Stimulated activated CD8-positive, alpha-beta memory T cell treated with anti-CD3 and anti-CD28 coated beads, Interleukin-7, amount 100 ng/mL, for 4 hours (primary cell): ENCODE measurements around the gene UPF3B.
A peak's percentile ranks its signal among the peaks of the same experiment; 100 is the strongest.
"Not testable (repeated sequence)": the region's sequence is repeated elsewhere in the genome, so short reads cannot be mapped to it uniquely, and the experiment has no call there.

ENCODE experiments used
- DNase-seq, 2 donors: peaks; one replicate each; pipeline ENCODE4 v3.0.0-alpha.2; 2020; ENCODE audit warnings: low read depth in 2 of 2

The UPF3B gene, protein sequence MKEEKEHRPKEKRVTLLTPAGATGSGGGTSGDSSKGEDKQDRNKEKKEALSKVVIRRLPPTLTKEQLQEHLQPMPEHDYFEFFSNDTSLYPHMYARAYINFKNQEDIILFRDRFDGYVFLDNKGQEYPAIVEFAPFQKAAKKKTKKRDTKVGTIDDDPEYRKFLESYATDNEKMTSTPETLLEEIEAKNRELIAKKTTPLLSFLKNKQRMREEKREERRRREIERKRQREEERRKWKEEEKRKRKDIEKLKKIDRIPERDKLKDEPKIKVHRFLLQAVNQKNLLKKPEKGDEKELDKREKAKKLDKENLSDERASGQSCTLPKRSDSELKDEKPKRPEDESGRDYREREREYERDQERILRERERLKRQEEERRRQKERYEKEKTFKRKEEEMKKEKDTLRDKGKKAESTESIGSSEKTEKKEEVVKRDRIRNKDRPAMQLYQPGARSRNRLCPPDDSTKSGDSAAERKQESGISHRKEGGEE

DNA sequence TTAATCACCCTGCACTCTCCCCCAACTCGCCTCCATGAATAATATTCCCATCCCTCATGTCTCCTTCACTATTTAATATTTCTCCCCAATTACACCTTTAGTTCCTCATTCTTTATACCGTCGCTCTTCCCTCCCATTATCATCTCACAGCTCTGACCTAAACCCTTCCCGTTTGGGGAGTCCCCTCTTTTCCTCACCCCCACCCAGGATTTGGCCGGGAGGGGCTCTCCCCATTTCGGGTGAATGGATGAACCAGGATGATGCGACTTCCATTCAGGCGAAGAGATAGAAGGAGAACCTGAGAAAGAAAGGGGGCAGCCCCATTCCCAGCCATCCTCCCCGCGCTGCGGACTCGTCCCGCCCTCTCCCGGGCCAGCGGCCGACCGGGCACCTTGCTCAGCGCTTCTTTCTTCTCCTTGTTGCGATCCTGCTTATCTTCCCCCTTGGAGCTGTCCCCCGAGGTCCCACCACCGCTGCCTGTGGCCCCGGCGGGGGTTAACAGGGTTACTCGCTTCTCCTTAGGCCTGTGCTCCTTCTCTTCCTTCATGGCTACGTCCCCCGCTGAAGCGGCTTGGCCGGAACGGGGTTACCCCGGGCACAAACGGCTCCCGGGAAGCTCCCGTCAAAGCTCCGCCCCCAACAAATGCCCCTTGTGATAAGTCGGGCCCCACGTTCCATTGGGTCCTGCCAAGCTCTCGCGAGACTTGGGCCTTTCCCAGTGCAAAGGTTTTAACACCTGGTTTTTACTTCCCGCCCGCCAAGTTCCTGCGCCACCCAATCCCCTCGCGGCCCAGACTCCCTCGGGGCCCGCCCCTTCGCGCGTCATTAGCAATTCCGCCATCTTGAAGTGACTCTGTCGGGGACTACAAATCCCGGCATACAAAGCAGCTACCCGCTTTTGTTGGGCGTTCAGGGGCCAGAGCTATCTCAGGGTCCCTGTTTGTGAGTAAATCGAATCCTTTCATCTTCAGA is at the start of gene UPF3B:
TSS of gene UPF3B (minus strand) at position 582 of the 972 bp plus-strand sequence. CDS start at position 547, 35 bp downstream.
- DNase-seq: peak; percentile 92 to 93

DNA sequence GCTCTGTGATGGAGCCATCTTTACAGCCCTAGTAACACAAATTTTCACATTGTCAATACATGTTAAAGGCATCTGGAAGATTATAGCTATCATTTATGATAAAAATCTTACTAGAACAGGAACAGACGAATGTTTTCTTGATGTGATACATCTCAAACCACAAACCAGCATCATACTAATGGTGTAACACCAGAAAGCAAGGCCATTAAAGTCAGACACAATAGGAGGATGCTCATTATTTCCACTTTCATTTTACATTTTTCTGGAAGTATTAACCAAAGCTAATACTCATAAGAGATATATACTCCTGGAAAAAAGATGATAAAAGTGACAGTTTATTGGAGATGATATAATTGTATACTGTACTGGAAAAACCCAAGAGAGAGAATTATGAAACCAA is 48.2 kb upstream of the UPF3B start:
- DNase-seq: no peak

GRCh38 chrX:119899125-119899524 is 46.4 kb upstream of the UPF3B start:
- DNase-seq: no peak

GRCh38 chrX:119895843-119896326 is 43.1 kb upstream of the UPF3B start, which contains the start of gene AKAP14:
TSS of gene AKAP14 (plus strand) at chrX:119895893. CDS start at chrX:119903224, 7,331 bp downstream.
- DNase-seq: no peak

DNA sequence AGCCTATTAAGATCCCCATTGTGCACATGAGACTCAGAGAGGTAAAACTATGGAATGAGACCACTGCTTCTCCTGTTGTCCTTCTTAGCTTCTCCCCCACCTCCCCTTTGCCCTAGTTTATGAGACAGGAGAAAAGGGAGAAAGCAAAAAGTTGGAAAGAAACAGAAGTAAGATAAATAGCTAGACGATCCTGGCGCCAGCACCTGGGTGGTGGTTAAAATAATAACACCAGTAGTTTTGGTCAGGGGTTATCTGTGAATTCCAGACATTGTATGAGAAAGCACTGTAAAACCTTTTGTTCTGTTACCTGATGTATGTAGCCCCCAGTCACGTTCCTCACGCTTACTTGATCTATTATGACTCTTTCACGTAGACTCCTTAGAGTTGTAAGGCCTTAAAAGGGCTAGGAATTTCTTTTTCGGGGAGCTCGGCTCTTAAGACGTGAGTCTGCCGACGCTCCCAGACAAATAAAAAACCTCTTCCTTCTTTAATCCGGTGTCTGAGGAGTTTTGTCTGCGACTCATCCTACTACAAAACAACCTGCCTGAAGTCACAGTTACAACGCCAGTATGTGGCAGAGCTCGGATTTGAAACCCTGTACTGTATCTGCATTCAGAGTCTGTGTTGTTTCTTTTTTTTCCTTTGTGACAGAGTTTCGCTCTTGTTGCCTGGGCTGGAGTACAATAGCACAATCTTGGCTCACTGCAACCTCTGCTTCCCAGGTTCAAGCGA is 39.4 kb upstream of the UPF3B start:
- DNase-seq: not testable (repeated sequence)

GRCh38 chrX:119890626-119891025 is 37.9 kb upstream of the UPF3B start:
- not testable (repeated sequence) for DNase-seq

GRCh38 chrX:119887721-119888425 is 35.1 kb upstream of the UPF3B start:
- peak in 1 of 2 donors; percentile 25 for DNase-seq

- DNase-seq: no peak
Observed at GRCh38 chrX:119885554-119886428, 33.0 kb upstream of the UPF3B start.

GRCh38 chrX:119880552-119881437 is 28.0 kb upstream of the UPF3B start:
- no peak for DNase-seq

- no peak for DNase-seq
Observed at GRCh38 chrX:119880076-119880475, 27.3 kb upstream of the UPF3B start.

GRCh38 chrX:119878740-119879139 is 26.0 kb upstream of the UPF3B start:
- DNase-seq: no peak

GRCh38 chrX:119871599-119872395 is 19.0 kb upstream of the UPF3B start, which contains the start of the genes NDUFA1 and RNF113A:
TSS of gene NDUFA1 (plus strand) at chrX:119871832. CDS start at chrX:119871912, 80 bp downstream.
TSS of gene RNF113A (minus strand) at chrX:119871733. CDS start at chrX:119871613, 120 bp downstream.
- peak; percentile 64 to 75 for DNase-seq

- DNase-seq: no peak
Observed at GRCh38 chrX:119871245-119871598, 18.5 kb upstream of the UPF3B start.

- DNase-seq: peak in 1 of 2 donors; percentile 5
Observed at GRCh38 chrX:119870626-119871131, 17.9 kb upstream of the UPF3B start.

DNA sequence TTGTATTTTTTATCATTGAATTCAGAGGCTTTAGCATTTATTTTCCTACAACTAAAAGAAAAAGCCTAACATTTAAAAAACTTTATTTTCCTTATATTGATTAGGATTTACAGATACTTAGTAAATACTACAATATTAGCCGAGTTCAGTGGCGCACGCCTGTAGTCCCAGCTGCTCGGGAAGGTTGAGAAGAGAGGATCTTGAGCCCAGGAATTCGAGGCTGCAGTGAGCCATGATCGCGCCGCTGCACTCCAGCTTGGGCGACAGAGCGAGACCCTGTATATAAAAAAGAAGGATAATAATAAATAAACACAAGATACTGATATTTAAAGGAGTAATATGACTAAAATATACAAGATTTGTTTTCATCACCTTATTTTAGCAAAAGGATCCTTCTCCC is 681 bp upstream of the UPF3B start:
- DNase-seq: no peak

GRCh38 chrX:119833905-119834304 is 18.9 kb downstream of the UPF3B start:
- DNase-seq: no peak

DNA sequence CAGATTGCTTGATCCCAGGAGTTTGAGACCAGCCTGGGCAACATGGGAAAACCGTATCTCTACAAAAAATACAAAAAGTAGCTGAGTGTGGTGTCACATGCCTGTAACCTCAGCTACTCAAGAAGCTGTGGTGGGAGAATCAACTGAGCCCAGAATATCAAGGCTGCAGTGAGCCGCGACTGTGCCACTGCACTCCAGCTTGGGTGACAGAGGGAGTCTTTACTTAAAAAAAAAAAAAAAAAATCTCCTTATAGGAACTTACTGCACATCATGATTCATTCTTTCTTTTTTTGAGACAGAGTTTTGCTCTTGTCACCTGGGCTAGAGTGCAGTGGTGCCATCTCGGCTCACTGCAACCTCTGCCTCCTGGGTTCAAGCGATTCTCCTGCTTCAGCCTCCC is 24.3 kb downstream of the UPF3B start:
- no peak for DNase-seq
